Aorta (tissue), 5 donors: ENCODE data around the gene SLC38A3. TPM values are rescaled to one million over a fixed set of nuclear protein-coding genes. Genes with fewer than 3 reads are reported as not detected.

Experiments used
- ATAC-seq: fragments of 200-7000 bp; cut with Tn5 transposase; one replicate; pipeline ENCODE4 v1.9.1; 2022; ENCODE audit warnings: moderate library complexity; ENCODE audit not compliant: low FRiP score
- DNase-seq, 2 donors: peaks; one replicate each; pipeline ENCODE4 v3.0.0-alpha.2; 2020
- H3K27ac ChIP-seq, 2 donors: one replicate each; pipeline ENCODE4 v1.5.1; 2013; ENCODE audit warnings: low read length in 2 of 2, mild to moderate bottlenecking in 2 of 2, moderate library complexity in 2 of 2, control low read depth in 1 of 2, inconsistent platforms in 1 of 2, low read depth in 1 of 2
- H3K27me3 ChIP-seq, 2 donors: one replicate each; pipeline ENCODE4 v1.6.1; 2013; ENCODE audit warnings: control low read depth in 1 of 2, low read length in 1 of 2, mild to moderate bottlenecking in 1 of 2, moderate library complexity in 1 of 2; ENCODE audit not compliant: insufficient read depth in 2 of 2, control insufficient read depth in 1 of 2
- H3K36me3 ChIP-seq, 2 donors: one replicate each; pipeline ENCODE4 v1.6.1; 2013; ENCODE audit warnings: control low read depth in 1 of 2, low read length in 1 of 2, mild to moderate bottlenecking in 1 of 2; ENCODE audit not compliant: insufficient read depth in 2 of 2, control insufficient read depth in 1 of 2
- H3K4me1 ChIP-seq, 2 donors: one replicate each; pipeline ENCODE4 v1.6.1; 2013; ENCODE audit warnings: low read length in 2 of 2, control low read depth in 1 of 2, mild to moderate bottlenecking in 1 of 2, moderate library complexity in 1 of 2; ENCODE audit not compliant: insufficient read depth in 2 of 2, control insufficient read depth in 1 of 2
- H3K4me3 ChIP-seq, 2 donors: one replicate each; pipeline ENCODE4 v1.5.1; 2013; ENCODE audit warnings: low read length in 2 of 2, control low read depth in 1 of 2, mild to moderate bottlenecking in 1 of 2
- H3K9me3 ChIP-seq: one replicate; pipeline ENCODE4 v1.6.1; 2013; ENCODE audit warnings: mild to moderate bottlenecking, low read length; ENCODE audit not compliant: control insufficient read depth
- WGBS, 2 donors: extraction: QIAGEN DNeasy Blood & Tissue Kit; methylation state at CpG; one replicate each; pipeline ENCODE4 v1.1.7; 2013; 5-methylcytosine and 5-hydroxymethylcytosine counted together
- intact Hi-C, 2 donors: fragments of 100-400 bp; cut with DNase I; formaldehyde crosslinking; loops; one replicate each; pipeline versions ENCODE4 v1.14.2 to v1.15.0; 2022
- polyA plus RNA-seq, 2 donors: library from polyadenylated mRNA; stranded (reverse); fragments of 200-250 nt; gene quantifications; one replicate each; pipeline ENCODE4 v1.2.3, GENCODE V29; 2013
- total RNA-seq, 2 donors: library from RNA; stranded (reverse); fragmentation: NEBNext Ultra II Directional; extraction: Animal tissue kit (Norgen Biotek cat#: 25700); gene quantifications; one replicate each; pipeline ENCODE4 v1.2.1, GENCODE V29; 2021
- donor health status: healthy with polysubstance abuse.
- donor health status: Bipolar disorder and iron deficiency.
- donor health status: DM: no; HTN: no; CAD: no.
- donor health status: DM: no; HTN: no; CAD: no.
- donor health status: DM: yes; HTN: yes; CAD: no.

The SLC38A3 gene
- total and polyA plus RNA-seq, 4 donors: 0.19 to 1.4 (median 0.56) TPM; not detected in 1

DNA sequence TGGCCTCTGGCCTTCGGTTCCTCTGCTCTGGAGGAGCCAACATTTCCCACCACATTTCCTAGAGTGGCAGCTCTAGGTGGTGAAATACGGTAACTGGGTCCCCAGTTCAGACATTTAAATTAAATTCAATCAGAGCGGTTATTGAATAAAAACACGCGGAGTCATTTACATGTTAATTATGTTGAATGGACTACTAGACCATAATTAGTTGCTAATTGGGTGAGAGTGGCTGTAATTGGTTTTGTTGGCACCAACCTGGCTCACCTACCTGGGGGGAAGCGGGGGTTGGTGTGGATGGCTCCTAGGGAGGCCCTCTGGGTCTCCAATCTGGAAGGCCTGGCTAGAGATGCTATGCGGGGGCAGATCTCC is 37.2 kb upstream of the SLC38A3 start:
- no peak overlapping the region for H3K27ac ChIP-seq
- peaks cover 0 to 4% of the 10 kb centered on the region in 2 donors for H3K4me1 ChIP-seq
- DNase-seq: no peak
- H3K27me3 ChIP-seq: no peaks in the 10 kb centered on the region
- no peak for ATAC-seq
- no peaks in the 10 kb centered on the region for H3K9me3 ChIP-seq
- no peak overlapping the region for H3K4me3 ChIP-seq
- intact Hi-C loops: no loop called here
- WGBS, 2 donors: 96 to 97% methylated on average over 7 of the region's 7 CpGs
- H3K36me3 ChIP-seq: no peaks in the 10 kb centered on the region

- H3K9me3 ChIP-seq: no peaks in the 10 kb centered on the region
- no peak for DNase-seq
- no peaks in the 10 kb centered on the region for H3K36me3 ChIP-seq
- intact Hi-C loops: no loop called here
- H3K4me1 ChIP-seq: peaks cover 0 to 4% of the 10 kb centered on the region in 2 donors
- no peak overlapping the region for H3K27ac ChIP-seq
- WGBS, 2 donors: 75 to 78% methylated on average over 9 of the region's 9 CpGs
- ATAC-seq: no peak
- no peaks in the 10 kb centered on the region for H3K27me3 ChIP-seq
- no peak overlapping the region for H3K4me3 ChIP-seq
Measured at GRCh38 chr3:50168388-50168787, 36.7 kb upstream of the SLC38A3 start.

DNA sequence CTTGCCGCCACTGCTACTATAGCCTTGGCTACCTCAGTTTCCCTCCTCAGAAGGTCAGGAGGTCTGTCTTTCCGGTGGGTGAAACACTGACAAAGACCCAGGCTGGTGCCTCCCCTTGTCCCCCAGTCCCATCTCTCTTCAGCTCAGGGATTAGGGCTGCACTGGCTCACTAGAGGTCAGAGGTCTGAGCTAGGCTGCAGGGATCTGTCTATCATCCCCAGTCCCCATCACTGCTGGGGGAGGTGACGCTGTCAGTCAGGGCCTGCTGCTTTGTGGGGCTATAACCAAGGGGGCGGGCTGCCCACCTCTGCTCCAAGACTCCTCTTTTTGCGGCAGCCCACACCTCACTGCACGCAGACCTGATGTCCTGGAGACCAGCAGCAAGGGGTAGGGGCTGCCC is 36.3 kb upstream of the SLC38A3 start:
- no peaks in the 10 kb centered on the region for H3K36me3 ChIP-seq
- no peak overlapping the region for H3K4me3 ChIP-seq
- intact Hi-C loops: no loop called here
- DNase-seq: no peak
- peak overlapping the region in 1 of 2 donors; percentile 0 for H3K27ac ChIP-seq
- H3K4me1 ChIP-seq: peaks cover 0 to under 1% of the 10 kb centered on the region in 2 donors
- H3K9me3 ChIP-seq: no peaks in the 10 kb centered on the region
- no peaks in the 10 kb centered on the region for H3K27me3 ChIP-seq
- ATAC-seq: no peak
- WGBS, 2 donors: 96 to 98% methylated on average over 6 of the region's 6 CpGs

GRCh38 chr3:50169232-50169832 is 35.7 kb upstream of the SLC38A3 start:
- DNase-seq: no peak
- ATAC-seq: no peak
- H3K4me1 ChIP-seq: no peaks in the 10 kb centered on the region

DNA sequence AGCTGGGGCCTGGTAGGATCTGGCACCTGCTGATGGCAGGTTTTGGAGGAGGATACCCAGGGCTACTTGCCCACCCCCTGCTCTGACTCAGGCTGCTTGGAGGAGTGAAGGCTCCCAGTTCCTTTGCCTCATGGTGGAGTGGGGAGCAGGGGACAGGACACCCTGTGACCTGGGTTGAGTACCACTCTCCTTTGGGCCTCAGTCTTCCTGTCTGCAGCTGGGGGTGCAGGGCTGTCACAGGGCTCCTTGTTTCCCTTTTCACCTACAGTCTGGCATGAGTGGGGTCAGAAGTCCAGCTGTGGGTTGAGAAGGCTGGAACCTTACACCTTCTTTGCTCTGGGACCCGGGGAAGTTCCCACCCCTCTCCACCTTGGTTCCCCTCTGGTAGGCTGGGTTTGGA is 35.2 kb upstream of the SLC38A3 start:
- DNase-seq (no peak), ATAC-seq (no peak)
- Histone ChIP-seq H3K27me3 (no peaks in the 10 kb centered on the region), H3K36me3 (no peaks in the 10 kb centered on the region), H3K4me1 (no peaks in the 10 kb centered on the region), H3K27ac (no peak overlapping the region), H3K9me3 (no peaks in the 10 kb centered on the region), H3K4me3 (no peak overlapping the region)
- WGBS, 2 donors: 95 to 96% methylated on average over 1 of the region's 1 CpG
- intact Hi-C loops: no loop called here

More at GRCh38 chr3:50169232-50169832, 35.7 kb upstream of the SLC38A3 start:
- Histone ChIP-seq H3K27me3 (no peaks in the 10 kb centered on the region), H3K4me3 (no peak overlapping the region), H3K36me3 (no peaks in the 10 kb centered on the region), H3K27ac (no peak overlapping the region), H3K9me3 (no peaks in the 10 kb centered on the region)
- intact Hi-C loops: no loop called here
- WGBS, 2 donors: 86 to 88% methylated on average over 11 of the region's 11 CpGs

DNA sequence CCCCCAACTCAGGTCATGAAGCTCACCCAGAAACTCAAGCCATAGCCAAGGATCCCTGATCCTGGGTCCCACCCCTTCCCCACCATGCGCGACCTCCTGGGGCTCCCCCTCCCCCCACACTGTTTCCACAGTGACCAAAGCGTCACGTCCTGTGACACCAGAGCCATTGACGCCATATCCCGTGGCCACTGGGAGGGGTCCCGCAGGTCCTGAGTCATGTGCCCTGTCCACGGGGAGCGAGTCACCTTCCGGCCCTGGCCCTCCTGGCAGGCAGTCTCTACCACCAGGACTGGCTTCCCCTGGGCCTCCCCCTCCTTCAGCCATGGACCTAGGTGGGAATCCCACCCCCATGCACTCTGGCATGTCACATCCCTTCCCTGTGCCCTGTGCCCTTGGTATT is 34.4 kb upstream of the SLC38A3 start:
- WGBS, 2 donors: 90 to 91% methylated on average over 10 of the region's 10 CpGs
- H3K4me1 ChIP-seq: no peaks in the 10 kb centered on the region
- no peak for ATAC-seq
- no peak overlapping the region for H3K4me3 ChIP-seq
- no peaks in the 10 kb centered on the region for H3K27me3 ChIP-seq
- no peaks in the 10 kb centered on the region for H3K9me3 ChIP-seq
- H3K27ac ChIP-seq: no peak overlapping the region
- DNase-seq: peak in 1 of 2 donors; percentile 87
- H3K36me3 ChIP-seq: no peaks in the 10 kb centered on the region
- intact Hi-C loops: no loop called here

DNA sequence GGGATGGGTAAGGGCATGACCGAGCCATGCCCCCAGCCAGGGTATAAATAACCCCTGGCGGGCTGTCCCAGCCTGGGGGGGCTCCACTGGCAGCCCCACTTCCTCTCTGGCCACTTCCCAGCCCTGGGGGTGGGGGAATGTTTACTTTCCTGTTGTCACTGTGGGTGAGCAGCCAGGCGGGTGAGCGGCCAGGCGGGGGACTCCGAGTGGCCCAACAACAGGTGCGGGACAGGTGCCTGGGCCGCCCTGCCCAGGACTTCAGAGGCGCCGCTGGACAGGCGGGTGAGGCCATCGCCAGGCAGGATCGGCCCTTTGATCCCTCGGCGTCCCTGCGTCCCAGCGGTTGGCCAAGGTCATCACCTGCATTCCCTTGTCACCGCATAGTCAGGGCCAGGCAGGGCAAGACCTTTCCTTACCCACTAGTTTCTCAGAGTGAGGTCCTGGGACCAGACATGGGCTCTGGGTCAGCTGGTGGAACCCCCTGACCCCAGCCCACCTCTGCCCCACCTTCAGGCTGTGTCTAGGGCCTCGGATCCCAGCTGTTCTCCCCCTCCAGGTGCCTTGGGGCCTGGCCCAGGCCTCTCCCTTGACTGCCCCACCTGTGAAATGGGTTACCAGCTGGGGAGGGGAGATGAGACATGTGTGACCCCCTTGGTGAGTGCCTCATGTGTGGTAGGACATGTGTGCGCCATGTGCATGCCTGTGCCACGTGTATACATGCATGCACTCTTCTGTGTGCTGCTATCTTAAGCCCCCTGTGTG is 33.4 kb upstream of the SLC38A3 start:
- Histone ChIP-seq H3K9me3 (no peaks in the 10 kb centered on the region), H3K27me3 (no peaks in the 10 kb centered on the region), H3K36me3 (no peaks in the 10 kb centered on the region), H3K4me3 (no peak overlapping the region), H3K27ac (no peak overlapping the region), H3K4me1 (no peaks in the 10 kb centered on the region)
- DNase-seq (no peak), ATAC-seq (no peak)
- 91 to 92% methylated on average over 21 of the region's 21 CpGs for WGBS, 2 donors
- intact Hi-C loops: no loop called here

DNA sequence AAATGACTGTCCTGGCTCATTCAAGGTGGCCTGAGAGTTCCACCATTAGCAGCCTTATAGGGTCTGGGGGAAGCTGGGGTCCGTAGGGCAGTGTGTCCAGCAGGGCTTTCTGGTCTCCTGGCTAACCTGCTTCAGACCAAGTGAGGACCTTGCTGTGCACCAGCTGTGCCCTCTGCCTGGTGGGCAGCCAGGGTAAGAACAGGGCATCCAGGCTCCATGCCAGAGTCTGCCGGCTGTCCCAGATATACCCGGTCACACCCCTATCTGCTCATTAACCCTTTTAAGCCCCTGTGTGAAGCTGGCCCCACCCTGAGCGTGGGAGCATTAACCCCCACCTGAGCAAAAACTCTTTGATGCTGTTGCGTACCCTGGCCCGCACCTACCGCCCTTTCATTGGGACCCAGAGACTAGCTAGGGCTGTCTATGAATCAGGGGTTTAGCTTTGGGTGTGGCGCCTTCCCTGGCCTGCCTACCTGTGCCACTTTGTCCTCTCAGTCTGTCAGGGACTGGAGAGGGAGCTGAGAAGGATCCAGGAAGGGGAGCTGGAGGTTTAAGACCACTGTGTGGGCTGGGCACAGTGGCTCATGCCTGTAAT is 32.3 kb upstream of the SLC38A3 start:
- Histone ChIP-seq H3K4me3 (no peak overlapping the region), H3K27me3 (no peaks in the 10 kb centered on the region), H3K27ac (no peak overlapping the region), H3K9me3 (no peaks in the 10 kb centered on the region), H3K4me1 (no peaks in the 10 kb centered on the region), H3K36me3 (no peaks in the 10 kb centered on the region)
- ATAC-seq: no peak
- DNase-seq: no peak
- intact Hi-C loops: no loop called here
- WGBS, 2 donors: 69 to 73% methylated on average over 8 of the region's 8 CpGs
